ENCODE measurements around the gene PEAK3. TPM values are rescaled to one million over a fixed set of nuclear protein-coding genes. Genes with fewer than 3 reads are reported as not detected.

PEAK3 gene
- total and polyA plus RNA-seq, 10 of the 15 experiments (the other 5 are each of a cell fraction or from before 2014, with no cell fraction given), result 0.03 to 0.10 (median 0.05) TPM; not detected in 7

DNA sequence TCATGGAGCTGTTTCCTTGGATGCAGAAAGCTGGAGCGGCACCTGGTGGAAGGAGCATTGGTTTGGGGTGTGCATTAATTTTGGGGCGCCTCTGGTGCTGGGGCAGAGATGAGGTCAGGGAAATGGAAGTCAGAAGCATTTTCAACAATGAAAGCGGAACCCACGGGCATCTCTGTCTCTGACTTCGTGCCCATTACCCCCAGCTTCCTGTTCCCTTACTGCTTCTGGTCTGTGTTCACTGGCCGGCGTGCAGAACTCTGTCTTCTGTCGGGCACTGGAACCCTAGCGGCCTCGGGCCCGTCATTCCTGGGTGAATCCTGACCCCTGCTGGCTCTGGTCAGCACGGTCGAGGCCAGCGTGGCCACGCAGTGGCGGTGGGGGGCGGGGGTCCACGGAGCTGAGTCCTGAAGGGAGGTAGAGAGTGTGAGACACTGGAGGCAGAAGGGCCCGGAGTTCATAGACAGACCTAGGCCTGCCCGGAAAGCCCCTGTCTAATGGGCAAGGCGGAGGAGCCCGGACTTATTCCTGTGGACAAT, 33.9 kb upstream of the PEAK3 start:
- TF ChIP-seq, protein P1, sequence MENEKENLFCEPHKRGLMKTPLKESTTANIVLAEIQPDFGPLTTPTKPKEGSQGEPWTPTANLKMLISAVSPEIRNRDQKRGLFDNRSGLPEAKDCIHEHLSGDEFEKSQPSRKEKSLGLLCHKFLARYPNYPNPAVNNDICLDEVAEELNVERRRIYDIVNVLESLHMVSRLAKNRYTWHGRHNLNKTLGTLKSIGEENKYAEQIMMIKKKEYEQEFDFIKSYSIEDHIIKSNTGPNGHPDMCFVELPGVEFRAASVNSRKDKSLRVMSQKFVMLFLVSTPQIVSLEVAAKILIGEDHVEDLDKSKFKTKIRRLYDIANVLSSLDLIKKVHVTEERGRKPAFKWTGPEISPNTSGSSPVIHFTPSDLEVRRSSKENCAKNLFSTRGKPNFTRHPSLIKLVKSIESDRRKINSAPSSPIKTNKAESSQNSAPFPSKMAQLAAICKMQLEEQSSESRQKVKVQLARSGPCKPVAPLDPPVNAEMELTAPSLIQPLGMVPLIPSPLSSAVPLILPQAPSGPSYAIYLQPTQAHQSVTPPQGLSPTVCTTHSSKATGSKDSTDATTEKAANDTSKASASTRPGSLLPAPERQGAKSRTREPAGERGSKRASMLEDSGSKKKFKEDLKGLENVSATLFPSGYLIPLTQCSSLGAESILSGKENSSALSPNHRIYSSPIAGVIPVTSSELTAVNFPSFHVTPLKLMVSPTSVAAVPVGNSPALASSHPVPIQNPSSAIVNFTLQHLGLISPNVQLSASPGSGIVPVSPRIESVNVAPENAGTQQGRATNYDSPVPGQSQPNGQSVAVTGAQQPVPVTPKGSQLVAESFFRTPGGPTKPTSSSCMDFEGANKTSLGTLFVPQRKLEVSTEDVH (IDR thresholded peaks at IDR 0.05; ENCODE audit: low read depth, partially characterized antibody), result no peak
- no peak for TF ChIP-seq MYB (IDR thresholded peaks at IDR 0.05; ENCODE audit: borderline replicate concordance, low read depth, low read length)
- no peak for TF ChIP-seq TCF3 (IDR thresholded peaks at IDR 0.05; ENCODE audit: borderline replicate concordance, insufficient read depth, low read depth, low read length)
- no peak for TF ChIP-seq YBX1 (IDR thresholded peaks at IDR 0.05)
- TF ChIP-seq, protein P2, sequence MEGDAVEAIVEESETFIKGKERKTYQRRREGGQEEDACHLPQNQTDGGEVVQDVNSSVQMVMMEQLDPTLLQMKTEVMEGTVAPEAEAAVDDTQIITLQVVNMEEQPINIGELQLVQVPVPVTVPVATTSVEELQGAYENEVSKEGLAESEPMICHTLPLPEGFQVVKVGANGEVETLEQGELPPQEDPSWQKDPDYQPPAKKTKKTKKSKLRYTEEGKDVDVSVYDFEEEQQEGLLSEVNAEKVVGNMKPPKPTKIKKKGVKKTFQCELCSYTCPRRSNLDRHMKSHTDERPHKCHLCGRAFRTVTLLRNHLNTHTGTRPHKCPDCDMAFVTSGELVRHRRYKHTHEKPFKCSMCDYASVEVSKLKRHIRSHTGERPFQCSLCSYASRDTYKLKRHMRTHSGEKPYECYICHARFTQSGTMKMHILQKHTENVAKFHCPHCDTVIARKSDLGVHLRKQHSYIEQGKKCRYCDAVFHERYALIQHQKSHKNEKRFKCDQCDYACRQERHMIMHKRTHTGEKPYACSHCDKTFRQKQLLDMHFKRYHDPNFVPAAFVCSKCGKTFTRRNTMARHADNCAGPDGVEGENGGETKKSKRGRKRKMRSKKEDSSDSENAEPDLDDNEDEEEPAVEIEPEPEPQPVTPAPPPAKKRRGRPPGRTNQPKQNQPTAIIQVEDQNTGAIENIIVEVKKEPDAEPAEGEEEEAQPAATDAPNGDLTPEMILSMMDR (IDR thresholded peaks at IDR 0.05 in 2 of 3, conservative IDR thresholded peaks at IDR 0.05 in 1 of 3; ENCODE audit: control insufficient read depth in 2 of 3, extremely low read depth in 1 of 3, insufficient read depth in 1 of 3, low read depth in 3 of 3, low read length in 3 of 3), result peak; percentile 43 to 61 (median 53); a peak in 4 of 6 replicates
- peak; percentile 47 for TF ChIP-seq SMC3 (IDR thresholded peaks at IDR 0.05; ENCODE audit: borderline replicate concordance, low read length)
- peak; percentile 74 for TF ChIP-seq RAD21 (IDR thresholded peaks at IDR 0.05; ENCODE audit: insufficient read depth, low read depth, low read length)
- no peak for TF ChIP-seq CBFB (IDR thresholded peaks at IDR 0.05; ENCODE audit: low read depth)
- TF ChIP-seq ZNF384 (IDR thresholded peaks at IDR 0.05; ENCODE audit: borderline replicate concordance, low read depth, low read length), result no peak
- TF ChIP-seq POLR2AphosphoS2 (IDR thresholded peaks at IDR 0.05; ENCODE audit: low read depth, low read length), result no peak
- no peaks in the 10 kb centered on the region for H3K27me3 ChIP-seq (replicated peaks in 1 of 2; ENCODE audit: control insufficient read depth in 2 of 2, insufficient read depth in 2 of 2, low read length in 1 of 2)
- ATAC-seq, result peak; percentile 90
- intact Hi-C loops (cut with micrococcal nuclease; ENCODE audit: unreplicated experiment) (loop anchor here (1.0 kb wide), 1 partner anchor 41 kb away; no protein-coding TSS in a partner anchor), in situ Hi-C loops (cut with MboI) (loop anchor here (5.0 kb wide), 1 partner anchor 84 kb away; no protein-coding TSS in a partner anchor)
- no peak overlapping the region for H3K9ac ChIP-seq (ENCODE audit: control insufficient read depth, insufficient read depth, low read length)
- ChIA-PET RAD21 (ENCODE audit: unreplicated experiment) (interaction anchor here (1.5 to 1.9 kb wide), 2 partner anchors 27 to 160 kb away, joined by 4 to 5 read pairs; no protein-coding TSS in a partner anchor), SMC1A (ENCODE audit: uncharacterized antibody, unreplicated experiment) (interaction anchor here (0.9 to 2.2 kb wide), 7 partner anchors 27 to 298 kb away, joined by 3 to 14 read pairs (median 4); no protein-coding TSS in a partner anchor), CTCF (interaction anchor here (0.5 to 2.8 kb wide), 13 partner anchors 12 to 479 kb away, joined by 3 to 11 read pairs (median 5); partner anchors contain the start of genes LSM7 and SPPL2B), POLR2A (interaction anchor here (0.5 to 1.4 kb wide), 5 partner anchors 12 to 224 kb away, joined by 3 to 5 read pairs (median 3); partner anchors contain the start of gene LSM7)
- no peaks in the 10 kb centered on the region for H3K79me2 ChIP-seq (ENCODE audit: control insufficient read depth, insufficient read depth, low read length)
- no peak for DNase-seq (ENCODE audit: low read depth, low spot score)
- 23% methylated on average over 22 of the region's 22 CpGs for WGBS (ENCODE audit: insufficient coverage, insufficient replicate concordance, low lambda C conversion rate, missing lambda C conversion rate)
- H3K36me3 ChIP-seq (ENCODE audit: control insufficient read depth in 2 of 2, insufficient read depth in 2 of 2, low read length in 1 of 2), result no peaks in the 10 kb centered on the region; a peak in 1 of 4 replicates
- peaks cover 6% of the 10 kb centered on the region; the same call in 1 of the 3 replicates for H3K9me3 ChIP-seq (replicated peaks; ENCODE audit: control insufficient read depth, insufficient read depth, low read length)
- BruUV-seq (replicated peaks), result no TSS peak
- H3K4me3 ChIP-seq, result no peak overlapping the region
- peak overlapping the region; percentile 5; the same call in 1 of the 2 replicates for H3K4me2 ChIP-seq (ENCODE audit: control insufficient read depth, insufficient read depth)
- H4K20me1 ChIP-seq (ENCODE audit: control insufficient read depth, insufficient read depth), result no peaks in the 10 kb centered on the region
- peaks cover 3% of the 10 kb centered on the region; the same call in 1 of the 2 replicates for H3K4me1 ChIP-seq (ENCODE audit: control insufficient read depth, insufficient read depth, low read length)
- no peak overlapping the region for H2AFZ ChIP-seq (ENCODE audit: control insufficient read depth, low read depth, low read length)
- no peak for FAIRE-seq
- no peak overlapping the region for H3K27ac ChIP-seq (ENCODE audit: control insufficient read depth, insufficient read depth)
